Medulla oblongata (tissue), 1 donor: ENCODE measurements around the gene MLH1.
"Not testable (repeated sequence)": the region's sequence is repeated elsewhere in the genome, so short reads cannot be mapped to it uniquely, and the experiment has no call there.

Source experiments
- DNase-seq: peaks from one replicate; pipeline ENCODE4 v3.0.0-alpha.2; 2015; ENCODE audit errors: extremely low spot score

MLH1 gene

DNA sequence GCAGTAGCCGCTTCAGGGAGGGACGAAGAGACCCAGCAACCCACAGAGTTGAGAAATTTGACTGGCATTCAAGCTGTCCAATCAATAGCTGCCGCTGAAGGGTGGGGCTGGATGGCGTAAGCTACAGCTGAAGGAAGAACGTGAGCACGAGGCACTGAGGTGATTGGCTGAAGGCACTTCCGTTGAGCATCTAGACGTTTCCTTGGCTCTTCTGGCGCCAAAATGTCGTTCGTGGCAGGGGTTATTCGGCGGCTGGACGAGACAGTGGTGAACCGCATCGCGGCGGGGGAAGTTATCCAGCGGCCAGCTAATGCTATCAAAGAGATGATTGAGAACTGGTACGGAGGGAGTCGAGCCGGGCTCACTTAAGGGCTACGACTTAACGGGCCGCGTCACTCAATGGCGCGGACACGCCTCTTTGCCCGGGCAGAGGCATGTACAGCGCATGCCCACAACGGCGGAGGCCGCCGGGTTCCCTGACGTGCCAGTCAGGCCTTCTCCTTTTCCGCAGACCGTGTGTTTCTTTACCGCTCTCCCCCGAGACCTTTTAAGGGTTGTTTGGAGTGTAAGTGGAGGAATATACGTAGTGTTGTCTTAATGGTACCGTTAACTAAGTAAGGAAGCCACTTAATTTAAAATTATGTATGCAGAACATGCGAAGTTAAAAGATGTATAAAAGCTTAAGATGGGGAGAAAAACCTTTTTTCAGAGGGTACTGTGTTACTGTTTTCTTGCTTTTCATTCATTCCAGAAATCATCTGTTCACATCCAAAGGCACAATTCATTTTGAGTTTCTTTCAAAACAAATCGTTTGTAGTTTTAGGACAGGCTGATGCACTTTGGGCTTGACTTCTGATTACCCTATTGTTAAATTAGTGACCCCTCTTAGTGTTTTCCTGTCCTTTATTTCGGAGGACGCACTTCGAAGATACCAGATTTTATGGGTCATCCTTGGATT lies at the start of gene MLH1:
Gene MLH1 (plus strand): TSS at position 193 of the 958 bp plus-strand sequence. CDS start 30 bp downstream, at position 223.
- DNase-seq = peak; percentile 100

DNA sequence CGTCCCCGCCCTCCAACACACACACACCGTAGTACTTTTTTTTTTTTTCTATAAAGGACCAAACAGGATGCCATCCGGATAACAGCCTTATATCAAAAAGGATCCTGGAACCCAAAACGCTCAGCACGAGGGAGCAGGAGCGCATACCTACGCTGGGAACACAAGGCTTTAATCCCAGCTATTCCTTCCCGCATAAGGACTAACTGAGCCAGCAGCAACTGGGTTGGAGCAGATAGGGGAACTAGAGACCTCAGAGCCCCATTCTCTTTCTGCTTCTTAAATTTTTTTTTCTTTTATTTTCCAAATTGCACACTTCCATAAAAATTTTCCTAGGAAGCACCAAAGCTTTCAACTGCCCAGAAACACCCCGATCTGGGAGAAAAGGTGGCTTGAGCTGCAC lies 49.7 kb upstream of the MLH1 start:
- DNase-seq = no peak

DNA sequence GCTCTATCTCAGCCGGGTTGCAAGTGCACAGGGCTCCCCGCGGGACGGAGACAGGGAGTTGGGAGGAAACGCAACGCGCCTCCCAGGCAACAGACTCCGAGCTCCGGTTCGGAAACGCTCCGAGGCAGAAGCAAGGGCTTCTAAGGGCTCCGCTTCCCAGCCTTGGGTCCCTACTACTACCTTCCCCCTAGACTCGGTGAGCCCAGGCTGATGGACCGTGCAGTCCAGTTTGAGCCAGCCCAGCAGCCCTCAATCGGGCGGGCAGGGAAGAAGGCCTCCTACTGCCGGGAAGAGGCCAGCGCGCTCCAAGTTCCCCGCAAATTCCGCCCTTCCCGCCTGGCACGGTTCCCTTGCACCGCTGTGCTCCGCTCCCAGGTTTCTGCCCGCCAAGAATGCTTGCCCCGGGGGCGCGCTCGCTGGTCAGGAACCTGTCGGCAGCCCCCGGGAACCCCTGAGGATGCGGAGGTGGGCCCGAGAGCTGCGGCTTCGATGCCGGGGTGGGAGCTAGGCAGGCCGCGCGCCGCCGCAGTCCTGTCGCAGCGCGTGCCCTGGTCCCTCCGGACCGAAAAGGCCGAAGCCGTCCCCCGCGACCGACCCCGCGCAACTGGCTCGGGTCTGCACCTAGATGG lies 49.2 kb upstream of the MLH1 start:
- DNase-seq = peak; percentile 49

DNA sequence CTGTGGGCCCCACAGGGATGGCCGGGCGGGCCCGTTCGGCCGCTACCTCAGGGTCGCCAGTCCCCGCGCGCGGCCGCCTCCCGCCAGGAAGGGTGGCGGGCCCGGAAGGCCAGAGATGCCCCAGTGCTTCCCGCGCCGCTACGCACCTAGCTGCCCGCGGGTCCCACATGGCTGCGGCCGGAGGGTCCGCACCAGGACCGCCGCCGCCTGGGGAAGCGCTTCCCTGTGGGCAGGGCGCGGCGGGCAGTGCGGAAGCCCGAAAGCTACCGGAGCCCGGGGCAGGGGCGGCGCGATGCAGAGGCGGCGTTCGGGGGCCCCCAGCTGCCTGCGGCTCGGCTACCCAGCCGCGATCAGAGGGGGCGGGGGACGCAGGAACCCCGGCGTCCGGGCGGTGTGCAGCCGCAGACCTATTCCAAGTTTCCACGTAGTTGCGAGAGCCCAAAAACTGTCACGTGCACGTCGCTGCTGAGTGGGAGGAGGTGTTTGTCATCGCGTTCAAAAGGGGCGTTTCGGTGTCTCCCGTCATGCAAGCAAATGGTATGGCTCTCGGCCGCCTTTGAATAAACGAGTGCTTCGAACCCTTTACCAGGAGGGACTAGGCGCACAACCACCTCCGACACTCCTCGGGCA lies 48.6 kb upstream of the MLH1 start, which contains the start of gene TRANK1:
Gene TRANK1 (minus strand): TSS at position 414 of the 630 bp plus-strand sequence. CDS start 245 bp downstream, at position 169.
- DNase-seq = peak; percentile 50

DNA sequence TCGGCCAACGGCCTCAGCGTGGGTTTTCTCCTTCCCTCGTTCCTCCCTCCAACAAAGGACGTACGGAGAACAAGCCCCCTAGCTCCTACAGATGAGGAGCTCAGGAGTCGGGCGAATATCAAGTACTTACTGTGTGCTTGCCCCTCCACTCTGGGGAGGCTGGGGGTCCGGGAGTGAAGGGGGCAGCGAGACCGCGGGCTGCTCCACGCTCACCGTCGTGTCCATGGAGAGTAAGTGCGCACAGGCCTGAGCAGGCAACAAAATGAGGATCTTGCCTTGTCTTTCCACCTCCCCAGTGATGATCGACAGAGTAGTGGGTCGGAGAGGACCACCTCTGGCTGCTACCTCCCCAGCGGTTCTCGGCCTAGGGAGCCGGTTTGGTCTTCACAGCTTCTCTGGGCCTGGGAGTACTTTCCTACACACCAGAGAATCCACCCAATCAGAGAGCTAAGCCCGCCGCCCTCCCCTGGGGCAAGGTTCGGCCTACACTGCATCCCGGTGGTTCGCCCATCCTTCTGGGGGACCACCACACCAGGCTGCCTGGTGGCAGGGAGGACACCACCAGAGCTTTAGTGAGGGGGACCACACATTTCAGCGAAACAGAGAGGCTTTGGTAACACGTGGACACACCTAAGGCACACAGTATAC lies 47.9 kb upstream of the MLH1 start:
- DNase-seq = no peak

DNA sequence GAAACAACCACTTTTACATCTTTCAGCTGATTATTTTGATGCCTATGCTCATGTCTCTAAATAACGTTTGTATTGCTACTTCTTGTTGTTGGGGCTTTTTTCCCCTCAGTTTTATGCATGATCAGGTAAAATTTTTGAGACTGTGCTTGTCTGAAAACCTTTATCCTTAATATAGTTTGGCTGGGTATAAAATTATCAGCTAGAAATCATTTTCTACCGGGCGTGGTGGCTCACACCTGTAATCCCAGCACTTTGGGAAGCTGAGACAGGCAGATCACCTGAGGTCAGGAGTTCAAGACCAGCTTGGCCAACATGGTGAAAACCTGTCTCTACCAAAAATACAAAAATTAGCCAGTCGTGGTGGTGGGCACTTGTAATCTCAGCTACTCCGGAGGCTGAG lies 45.5 kb upstream of the MLH1 start:
- DNase-seq = not testable (repeated sequence)

DNA sequence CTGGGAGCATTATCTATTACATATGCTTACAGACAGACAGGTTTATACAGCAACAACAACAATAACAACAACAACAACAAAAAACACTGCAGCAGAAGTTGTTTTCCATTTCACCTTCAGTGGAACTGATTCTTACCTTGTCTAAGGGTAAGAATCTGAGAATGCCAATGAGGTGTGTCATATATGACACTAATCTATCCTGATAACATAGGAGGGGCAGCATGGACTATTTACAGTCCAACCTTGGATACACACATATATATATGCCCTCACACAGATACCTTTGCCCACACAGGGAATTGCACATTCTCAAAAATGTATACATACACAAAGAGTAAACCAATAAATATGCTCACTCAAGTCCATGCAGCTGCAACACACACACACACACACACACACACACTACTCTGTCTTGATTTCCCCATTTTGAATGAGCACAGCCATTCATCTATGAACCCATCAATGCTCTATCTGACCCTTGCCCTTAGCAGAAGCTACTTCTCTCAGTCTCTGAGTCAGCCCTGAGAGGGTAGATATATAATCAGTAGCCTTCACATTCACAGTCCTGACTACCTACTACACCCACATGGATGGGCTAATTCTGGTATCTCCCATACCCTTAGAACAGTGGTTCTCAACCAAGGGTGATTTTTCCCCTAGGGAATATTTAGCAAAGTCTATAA lies 38.7 kb upstream of the MLH1 start:
- DNase-seq = no peak

DNA sequence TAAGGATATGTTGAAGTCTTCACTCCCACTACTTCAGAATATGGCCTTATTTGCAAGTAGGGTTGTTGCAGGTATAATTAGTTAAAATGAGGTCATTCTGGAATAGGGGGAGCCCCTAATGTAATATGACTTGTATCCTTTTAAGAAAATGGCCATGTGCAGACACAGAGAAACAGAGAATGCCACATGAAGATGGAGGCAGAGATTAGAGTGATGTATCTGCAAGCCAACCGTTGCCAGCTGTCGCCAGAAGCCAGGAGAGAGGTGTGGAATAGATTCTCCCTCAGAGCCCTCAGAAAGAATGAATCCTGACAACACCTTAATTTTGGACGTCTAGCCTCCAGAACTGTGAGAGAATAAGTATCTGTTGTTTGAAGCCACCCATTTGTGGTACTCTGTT lies 37.2 kb upstream of the MLH1 start:
- no peak for DNase-seq

DNA sequence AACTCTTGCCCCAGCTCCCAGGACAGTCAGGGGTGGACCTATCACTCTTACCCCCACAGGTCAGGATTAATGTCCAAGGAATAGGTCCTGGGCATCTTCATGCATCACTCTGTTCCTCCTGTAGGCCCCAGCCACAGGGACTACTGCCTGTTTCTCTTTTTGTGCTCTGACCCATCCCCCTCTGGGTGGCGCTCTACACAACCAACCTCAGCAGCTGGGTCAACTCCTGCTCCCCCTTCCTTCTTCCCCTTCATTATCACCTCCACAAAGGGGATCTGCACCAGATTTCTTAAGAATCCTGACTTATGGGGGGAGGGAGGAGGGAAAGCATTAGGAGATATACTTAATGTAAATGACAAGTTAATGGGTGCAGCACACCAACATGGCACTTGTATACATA lies 36.3 kb upstream of the MLH1 start:
- DNase-seq = no peak

DNA sequence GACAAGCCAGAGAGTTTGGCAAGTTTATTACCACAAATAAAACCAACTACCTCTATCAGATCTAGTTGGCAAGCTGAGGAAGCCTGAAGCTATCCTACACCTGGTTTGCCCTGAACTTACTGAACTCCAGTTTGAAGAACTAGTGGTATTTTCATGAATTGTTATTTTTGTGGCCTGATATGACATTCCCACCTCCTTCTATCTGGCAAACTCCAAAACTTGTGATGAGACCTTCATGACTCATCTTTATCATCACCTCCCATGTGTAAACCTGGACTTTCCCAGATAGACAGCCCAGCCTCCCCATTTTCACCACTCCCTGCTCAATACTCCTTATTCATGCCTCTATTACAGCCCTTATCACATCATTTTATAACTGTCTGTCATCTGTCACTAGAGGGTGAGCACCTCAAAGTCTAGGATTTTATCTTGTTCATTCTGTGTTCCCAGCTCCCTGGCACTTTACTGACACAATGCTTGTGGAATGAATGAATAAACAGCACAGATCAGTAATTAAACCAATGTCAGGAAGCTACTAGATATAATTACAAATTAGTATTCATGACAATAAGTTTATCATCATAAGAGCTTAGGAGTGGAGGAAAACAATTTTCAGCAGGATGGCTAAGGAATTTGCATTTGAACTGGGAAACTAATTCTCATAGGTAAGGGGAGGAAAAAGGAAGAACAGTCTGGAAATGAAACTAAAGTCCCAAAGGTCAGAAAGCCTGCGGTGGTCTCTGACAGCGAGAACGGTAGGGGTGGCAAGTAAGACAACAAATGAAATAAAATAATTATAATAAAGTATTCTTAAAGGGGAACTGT lies 35.2 kb upstream of the MLH1 start:
- no peak for DNase-seq

DNA sequence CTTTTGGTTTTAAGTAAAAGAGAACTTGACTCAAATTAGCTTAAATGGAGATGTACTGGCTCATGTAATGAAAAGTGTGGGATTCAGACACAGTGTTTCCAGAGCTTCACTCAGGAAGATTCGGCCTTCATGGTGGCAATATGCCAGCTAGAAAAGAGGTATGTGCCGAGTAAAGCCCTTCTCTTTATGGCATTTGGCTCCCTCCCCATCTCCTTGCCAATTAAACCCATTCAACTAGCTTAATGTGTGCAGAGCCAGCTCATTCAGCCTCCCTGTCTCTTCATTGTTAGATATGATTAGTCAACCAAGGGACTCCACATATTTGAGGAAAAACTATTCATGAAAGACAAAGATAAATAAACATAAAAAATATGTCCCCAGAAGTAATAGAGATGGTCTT lies 33.5 kb upstream of the MLH1 start:
- DNase-seq = no peak

DNA sequence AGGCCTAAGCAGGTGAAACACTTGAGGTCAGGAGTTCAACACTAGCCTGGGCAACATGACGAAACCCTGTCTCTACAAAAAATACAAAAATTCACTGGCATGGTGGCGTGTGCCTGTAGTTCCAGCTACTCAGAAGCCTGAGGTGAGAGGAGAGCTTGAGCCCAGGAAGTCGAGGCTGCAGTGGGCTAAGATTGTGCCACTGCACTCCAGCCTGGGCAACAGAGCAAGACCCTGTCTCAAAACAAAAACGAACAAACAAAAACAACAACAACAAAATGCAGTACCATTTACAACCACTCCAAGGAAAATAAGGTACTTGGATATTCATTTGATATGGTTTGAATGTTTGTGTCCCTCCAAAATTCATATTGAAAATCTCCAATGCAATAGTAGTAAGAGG lies 32.8 kb upstream of the MLH1 start:
- no peak for DNase-seq

DNA sequence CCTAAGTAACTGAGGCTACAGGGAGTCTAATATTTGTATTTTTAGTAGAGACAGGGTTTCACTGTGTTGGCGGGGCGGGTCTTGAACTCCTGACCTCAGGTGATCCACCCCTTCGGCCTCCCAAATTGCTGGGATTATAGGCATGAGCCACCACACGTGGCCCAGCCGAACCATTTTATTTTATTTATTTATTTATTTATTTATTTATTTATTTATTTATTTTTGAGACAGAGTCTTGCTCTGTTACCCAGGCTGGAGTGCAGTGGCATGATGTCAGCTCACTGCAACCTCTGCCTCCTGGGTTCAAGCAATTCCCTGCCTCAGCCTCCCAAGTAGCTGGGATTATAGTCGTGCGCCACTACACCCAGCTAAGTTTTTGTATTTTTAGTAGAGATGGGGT lies 30.3 kb upstream of the MLH1 start:
- DNase-seq = not testable (repeated sequence)

DNA sequence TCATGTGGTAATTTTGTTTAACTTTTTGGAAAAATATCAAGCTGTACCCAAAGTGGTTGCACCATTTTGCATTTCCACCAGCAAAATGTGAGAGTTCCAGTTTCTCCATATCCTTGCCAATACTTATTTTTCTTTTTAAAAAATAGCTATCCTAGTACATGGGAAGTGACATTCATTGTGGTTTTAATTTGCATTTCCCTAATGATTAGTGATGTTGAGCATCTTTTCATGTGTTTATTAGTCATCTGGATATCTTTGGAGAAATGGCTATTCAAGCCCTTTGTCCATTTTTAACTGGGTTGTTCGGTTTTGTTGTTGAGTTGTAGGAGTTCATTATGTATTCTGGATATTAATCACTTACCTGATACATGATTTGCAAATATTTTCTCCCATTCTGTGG lies 29.0 kb upstream of the MLH1 start:
- no peak for DNase-seq

DNA sequence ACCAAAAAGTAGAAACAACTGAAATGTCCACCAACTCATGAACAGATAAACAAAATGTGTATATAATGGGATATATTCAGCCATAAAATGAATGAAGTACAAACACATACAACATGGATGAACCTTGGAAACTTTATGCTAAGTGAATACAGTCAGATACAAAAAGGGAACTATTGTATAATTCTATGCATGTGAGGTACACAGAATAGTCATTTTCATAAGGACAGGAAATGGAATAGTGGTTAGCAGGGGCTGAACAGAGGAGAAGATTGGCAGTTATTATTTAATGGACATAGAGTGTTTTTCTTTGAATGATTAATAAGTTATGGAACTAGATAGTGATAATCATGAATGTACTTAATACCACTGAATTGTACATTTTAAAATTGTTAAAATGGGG lies 28.5 kb upstream of the MLH1 start:
- no peak for DNase-seq

DNA sequence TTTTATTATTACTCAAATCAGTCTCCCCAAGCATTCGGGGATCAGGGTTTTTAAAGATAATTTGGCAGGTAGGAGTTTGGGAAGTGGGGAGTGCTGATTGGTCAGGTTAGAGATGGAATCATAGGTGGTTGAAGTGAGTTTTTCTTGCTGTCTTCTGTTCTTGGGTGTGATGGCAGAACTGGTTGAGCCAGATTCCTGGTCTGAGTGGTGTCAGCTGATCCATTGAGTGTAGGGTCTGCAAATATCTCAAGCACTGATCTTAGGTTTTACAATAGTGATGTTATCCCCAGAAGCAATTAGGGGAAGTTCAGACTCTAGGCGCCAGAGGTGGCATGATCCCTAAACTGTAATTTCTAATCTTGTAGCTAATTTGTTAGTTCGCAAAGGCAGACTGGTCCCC lies 27.9 kb upstream of the MLH1 start:
- DNase-seq = no peak

DNA sequence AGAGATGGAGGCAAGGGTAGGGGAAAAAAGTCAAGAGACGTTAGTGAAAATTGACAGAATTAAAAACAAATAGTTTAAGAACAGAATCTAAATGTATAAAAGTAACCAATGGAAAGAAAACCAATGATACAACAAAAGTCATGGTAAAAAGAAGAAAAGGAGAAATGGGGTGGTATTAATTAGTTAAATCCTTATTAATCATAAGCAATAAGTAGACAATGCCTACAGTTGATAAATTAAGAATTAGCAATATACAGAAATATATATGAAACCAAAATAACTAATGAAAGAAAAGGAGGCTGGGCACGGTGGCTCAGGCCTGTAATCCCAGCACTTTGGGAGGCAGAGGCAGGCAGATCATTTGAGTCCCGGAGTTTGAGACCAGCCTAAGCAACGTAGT lies 24.2 kb upstream of the MLH1 start:
- no peak for DNase-seq

DNA sequence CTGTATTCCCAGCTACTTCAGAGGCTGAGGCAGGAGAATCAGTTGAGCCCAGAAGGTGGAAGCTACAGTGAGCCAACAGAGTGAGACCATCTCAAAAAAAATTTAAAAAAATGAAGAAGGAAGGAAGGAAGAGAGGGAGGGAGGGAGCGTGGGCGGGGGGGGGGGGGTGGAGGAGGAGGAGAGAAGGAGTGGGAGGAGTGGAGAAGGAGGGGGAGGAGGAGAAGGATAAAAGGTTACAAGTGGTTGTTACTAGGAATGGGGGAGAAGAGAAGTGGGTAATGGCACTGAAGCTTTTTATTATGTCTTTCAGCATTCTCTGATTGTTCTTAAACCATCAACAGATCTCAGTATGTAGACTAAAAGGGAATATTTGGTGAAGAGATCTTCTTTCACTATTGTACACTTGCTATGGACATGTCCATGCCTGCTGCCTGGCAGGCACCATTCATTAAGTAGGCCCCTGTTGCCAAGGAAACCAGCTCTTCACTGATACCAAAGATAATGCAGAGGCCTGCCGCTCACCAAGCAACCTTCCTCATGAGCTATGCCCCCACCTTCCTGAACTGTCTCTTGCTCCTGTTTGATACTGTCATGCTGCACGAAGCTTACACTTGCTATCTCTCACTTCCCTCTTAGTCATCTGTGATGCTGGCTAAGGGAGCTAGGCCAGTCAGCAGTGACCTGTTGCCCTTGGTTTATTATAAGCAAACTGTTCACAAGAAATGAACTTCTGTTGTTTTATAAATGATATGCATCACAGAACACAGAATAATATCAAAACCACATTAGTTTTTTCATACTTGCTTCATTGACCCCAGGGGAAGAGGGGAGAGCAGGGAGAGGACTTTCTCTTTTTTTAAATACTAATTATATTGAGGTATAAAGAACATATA lies 23.5 kb upstream of the MLH1 start:
- DNase-seq = peak; percentile 43

DNA sequence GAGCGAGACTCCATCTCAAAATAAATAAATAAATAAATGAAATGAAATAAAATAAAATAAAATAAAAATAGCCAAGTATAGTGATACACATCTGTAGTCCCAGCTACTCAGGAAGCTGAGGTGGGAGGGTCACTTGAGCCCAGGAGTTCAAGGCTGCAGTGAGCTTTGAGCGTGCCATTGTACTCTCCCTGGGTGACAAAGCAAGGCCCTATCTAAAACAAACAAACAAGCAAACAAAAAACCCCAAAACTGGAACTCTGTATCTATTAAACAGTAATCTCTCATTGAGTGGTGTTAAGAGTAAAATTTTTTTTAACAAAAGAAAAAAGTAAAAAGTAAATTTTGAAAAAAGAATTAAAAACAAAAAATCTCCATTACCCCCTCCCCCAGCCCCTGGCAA lies 21.2 kb upstream of the MLH1 start:
- DNase-seq = no peak

DNA sequence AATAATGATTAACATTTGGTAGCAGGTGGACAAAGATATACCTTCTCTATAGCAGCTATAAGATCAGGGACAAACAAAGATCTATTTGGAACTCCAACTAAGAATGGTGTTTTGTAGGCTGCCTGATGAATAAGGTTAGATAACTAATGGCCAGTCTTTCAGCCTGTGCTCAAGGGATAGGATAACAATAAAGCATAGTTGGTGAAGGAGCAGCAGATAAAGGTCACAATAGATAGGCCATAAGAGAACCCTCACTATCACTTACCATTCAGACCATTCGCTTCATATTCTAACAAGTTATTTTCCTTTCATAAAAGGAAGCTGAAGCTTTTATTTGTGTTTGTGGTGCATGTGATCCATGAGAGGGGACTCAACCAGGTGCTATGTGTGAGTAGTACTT lies 20.2 kb upstream of the MLH1 start:
- no peak for DNase-seq
